Inflammatory macrophage treated with lipopolysaccharide for 1 hour (primary cell): ENCODE data around the gene PDE6H.

ENCODE experiments used
- DNase-seq, 2 donors: peaks; one replicate each; pipeline ENCODE4 v3.0.0-alpha.2; 2020 to 2022

Gene PDE6H

GRCh38 chr12:14952299-14952921 is 20.4 kb upstream of the PDE6H start:
- peak; percentile 63 to 83 for DNase-seq

DNA sequence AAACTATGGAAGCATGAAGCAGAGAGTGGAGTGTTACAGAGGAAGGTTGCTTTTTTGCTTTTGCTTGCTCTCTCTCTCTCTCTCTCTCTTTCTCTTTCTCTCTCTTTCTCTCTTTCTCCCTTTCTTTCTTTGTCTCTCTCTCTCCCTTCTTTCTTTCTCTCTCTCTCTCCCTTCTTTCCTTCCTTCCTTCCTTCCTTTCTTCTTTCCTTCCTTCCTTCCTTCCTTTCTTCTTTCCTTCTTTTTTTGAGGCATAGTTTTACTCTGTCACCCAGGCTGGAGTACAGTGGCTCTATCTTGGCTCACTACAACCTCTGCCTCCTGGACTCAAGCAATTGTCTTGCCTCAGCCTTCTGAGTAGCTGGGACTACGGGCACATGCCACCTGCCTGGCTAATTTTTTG is 19.1 kb upstream of the PDE6H start:
- no peak for DNase-seq

DNA sequence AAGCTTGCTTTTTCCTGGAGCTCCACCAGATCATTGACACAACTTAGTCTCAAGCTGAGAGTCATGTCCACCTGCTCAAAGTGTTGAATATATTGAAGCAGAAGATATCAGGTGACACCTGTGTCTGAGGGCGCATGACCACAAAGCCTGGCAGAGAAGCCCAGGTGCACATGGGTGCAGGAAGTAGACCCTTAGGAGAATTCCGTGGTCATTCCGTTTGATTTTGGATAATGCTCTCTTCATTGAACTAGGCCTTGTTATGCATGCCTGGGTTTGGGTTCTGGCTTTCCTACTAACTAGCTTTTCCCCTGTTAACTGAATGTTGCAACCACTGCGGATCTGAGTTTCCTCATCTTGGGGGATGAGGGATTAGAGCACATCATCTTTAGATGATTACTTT is 18.6 kb upstream of the PDE6H start:
- DNase-seq: peak in 1 of 2 donors; percentile 45

- DNase-seq: peak; percentile 48 to 53
These were observed 16.6 kb upstream of the PDE6H start for GRCh38 chr12:14956024-14956891.

DNA sequence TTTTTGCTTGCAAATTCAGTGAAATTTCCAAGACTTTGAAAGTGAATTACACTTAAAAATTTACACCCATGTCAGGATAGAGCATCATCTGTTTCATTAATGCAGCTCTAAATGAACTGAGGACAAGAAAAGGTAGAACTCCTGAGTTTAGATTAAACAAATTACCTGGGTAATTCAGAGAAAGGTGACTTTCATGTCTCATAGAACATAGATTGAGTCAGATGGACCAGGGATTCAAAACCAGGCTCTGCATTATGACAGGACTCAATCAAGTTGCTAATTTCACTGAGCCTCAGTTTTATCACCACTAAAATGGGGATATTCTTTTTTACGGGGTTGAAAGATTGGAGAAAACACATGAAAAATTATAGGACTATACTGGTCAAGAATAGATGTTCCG is 15.9 kb upstream of the PDE6H start:
- no peak for DNase-seq

- DNase-seq: peak; percentile 49 to 67
These were observed 15.2 kb upstream of the PDE6H start for GRCh38 chr12:14957551-14958168.

DNA sequence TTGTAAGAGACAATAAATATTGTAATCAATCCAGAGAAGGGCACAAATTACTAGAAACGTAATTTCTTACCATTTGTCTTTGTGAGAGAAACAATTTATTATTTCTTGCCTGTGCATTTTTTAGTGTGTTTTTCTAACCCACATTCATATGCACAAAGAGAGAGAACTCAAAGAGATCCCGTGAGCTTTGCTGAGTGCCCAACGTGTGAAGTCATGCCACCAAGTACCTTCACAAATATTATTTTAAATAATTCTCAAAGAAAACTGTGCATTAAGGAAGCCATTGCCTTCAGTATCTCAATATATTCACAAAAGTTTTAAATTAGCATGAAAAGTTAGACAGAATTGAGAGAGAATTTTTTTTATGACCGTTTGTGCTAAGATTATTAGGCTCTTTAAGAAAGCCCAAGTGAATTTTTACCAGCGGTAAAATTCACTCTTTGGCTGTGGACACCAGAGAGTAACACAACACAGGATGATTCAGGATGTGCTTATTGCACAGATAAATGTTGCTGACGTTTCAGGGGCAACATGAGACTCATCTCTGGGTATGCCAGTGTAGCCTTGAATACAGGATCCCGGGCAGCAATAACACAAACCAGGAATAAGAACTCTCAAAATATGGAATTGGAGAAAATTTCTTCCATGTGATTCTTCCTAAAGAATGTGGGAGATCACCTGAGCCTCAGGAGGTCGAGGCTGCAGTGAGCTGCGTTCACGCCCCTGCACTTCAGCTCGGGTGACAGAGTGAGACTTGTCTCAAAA is 14.3 kb upstream of the PDE6H start:
- peak in 1 of 2 donors; percentile 29 for DNase-seq

DNA sequence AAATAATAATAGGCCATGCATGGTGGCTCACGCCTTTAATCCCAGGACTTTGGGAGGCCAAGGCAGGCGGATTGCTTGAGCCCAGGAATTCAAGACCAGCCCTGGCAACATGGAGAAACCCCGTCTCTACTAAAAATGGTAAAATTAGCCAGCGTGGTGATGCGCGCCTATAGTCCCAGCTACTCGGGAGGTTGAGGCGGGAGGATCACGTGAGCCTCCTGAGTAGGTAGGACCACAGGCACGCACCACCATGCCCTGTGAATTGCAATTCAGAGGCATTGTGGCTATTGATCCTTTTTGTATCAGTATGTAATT is 13.8 kb upstream of the PDE6H start:
- DNase-seq: no peak

DNA sequence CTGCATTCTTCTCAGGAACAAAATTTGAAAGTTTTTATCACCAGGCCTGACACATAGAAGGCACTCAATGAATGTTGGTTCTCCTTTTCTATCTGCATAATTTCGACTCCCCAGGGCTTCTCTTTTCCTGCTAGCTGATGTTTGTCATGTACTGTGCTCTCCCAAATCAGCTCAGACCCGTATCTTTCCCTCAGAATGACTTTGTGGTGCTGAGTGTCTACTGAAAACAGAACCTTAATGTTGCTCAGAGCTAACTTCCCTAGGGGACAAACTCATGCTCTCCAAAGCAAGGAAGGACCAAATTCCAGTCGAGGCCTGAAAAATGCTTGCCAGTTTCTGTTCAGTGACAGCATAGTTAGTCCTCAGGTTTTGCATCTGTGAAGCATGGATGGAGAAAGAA is 13.4 kb upstream of the PDE6H start:
- DNase-seq: peak in 1 of 2 donors; percentile 51

DNA sequence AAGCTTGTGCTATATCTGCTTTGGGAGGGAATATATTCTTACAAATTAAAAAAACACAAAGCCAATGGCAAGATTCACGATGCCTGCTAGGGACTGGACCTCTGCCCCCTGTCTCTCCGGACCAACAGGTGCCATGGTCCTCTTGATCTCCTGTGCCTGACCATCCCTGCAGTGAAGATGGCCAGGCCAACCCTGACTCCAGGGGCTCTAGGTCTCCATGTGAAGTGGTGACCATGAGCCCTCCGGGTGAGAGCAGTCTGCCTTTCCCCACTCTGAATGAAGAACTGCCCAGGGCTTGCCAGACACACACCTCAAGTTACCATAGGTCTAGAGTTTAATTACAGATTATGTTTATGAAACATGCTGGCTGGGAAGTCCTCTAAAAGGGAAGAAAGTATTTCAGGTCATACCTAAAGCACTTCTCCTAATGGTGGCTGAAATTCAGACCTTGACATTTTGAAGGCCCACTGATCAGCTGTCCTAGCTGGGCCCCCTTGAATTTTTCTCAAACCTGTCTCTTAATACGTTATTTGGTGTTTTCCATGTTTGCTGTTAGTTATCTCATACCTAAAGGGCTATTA is 12.8 kb upstream of the PDE6H start:
- DNase-seq: no peak

DNA sequence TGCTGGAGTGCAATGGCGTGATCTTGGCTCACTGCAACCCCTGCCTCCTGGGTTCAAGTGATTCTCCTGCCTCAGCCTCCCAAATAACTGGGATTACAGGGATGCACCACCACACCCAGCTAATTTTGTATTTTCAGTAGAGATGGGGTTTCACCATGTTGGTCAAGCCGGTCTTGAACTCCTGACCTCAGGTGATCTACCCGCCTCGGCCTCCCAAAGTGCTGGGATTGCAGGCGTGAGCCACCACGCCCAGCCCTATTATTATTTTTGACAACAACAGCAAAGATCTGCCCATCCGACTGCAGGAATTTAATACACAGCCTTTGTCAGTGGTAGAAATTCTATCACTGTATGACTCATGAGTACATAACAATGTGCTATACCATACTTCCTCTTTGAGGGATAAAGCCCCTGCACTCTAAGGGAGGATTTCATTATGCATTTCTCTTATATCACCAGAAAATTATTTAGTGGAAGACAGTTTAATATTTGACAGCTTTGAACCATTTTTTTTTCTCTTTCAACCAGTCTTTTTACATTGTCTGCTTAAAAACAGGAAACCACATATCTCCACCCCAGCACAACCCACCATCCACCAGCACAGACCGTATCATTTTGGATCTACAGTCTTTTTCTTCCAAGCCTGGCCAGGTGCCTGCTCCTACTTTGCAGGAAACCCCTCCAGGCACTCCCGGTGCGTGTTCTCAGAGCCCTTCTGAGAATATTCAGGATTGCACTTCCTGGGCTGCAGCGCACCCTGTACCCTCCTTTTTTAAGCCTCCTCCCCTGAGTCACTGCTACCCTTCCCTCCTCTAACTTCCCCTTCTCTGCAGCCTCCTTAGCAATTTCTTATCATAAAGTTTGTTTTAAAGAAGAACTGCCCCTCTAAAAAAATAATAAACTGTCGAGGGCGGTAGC is 12.0 kb upstream of the PDE6H start:
- DNase-seq: peak; percentile 57 to 65

DNA sequence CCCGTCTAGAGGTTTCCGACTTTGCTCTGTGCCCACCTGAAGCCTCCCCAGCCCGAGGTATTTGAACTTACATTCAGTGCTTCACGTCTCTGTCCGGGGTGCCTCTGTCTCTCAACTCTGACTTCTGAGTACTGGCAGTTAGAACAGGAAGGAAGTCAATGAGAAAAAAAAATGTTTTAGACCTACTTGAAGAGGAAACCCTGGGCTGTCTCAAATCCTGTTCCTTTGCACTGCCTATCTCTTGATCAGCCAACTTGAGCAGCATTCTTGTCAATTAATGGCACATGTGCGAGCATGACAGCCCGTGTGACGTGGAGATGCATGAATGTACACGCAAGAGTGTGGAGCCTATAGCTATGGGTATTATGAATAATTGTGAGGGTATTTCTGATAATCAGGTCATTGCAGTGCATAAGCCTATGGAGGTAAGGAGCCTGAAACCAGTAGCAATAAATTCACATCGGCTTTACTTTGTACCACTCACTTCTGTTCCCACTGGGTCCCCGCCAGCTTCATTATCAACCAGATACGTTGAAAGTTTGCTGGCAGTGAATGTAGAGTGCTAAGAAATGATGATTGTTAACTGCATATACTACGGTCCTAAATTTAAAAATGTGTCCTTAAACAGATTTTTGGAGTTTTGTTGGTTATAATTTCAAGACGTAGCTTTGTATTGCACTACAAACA is 11.2 kb upstream of the PDE6H start, which contains the start of gene ARHGDIB:
TSS of gene ARHGDIB (minus strand) at position 136 of the 687 bp plus-strand sequence. CDS start 10,889 bp downstream, outside the sequence.
- DNase-seq: peak; percentile 68 to 80

- peak; percentile 45 to 56 for DNase-seq
These were observed 10.7 kb upstream of the PDE6H start for GRCh38 chr12:14962153-14962539.

DNA sequence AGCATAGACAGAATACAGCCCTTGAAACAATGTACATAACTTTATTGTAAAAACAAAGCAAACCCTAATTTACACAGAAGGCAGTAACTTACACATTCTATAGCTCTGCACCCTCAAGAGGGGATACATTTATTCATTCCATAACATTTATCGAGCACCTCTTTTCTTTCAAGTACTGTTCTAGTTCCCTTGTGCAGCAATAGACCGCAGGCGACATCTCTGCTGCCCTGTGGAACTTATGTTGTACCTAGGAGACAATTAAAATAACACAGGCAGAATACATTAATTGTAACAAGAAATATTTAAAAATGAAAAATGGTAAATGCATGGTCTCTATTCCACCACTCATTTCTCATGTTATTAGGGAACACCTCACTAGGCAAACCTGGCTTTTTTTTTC is 10.0 kb upstream of the PDE6H start:
- no peak for DNase-seq

GRCh38 chr12:14963520-14963919 is 9.3 kb upstream of the PDE6H start:
- DNase-seq: no peak

DNA sequence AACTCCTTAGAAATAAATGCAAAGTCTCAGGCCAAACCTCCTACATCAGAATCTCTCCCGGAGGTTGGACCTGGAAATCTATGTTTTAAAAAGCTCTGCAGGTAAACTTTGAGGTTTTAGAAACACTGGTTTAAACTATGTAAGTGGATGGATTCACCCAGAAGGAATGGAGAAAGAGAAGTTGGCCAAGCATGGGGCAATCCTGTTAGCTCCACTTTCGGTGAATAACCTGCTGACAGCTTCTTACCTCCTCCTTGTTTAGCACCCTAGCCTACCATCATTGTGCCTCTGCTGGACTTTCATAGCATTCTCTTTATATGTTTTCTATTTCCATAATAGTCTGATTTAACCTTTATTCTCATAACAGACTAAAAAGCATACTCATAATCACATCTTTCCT is 8.4 kb upstream of the PDE6H start:
- peak in 1 of 2 donors; percentile 58 for DNase-seq

DNA sequence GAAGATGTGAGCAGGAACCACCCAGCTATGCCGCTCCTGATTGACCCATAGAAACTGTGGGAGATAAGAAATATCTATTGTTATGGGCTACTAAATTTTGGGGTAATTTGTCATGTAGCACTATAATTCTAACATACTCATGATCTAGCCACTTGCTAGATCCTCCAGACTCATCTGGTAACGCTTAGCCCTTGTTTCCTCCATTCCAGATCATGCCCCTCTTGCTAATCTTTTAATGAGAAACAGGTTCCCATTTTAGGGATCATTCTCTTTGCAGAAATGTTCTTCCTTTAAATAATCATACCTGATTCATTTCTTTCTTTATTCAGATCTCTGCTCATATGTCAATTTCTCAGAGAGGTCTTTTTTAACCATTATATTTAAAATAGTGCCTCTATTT is 7.6 kb upstream of the PDE6H start:
- DNase-seq: no peak

DNA sequence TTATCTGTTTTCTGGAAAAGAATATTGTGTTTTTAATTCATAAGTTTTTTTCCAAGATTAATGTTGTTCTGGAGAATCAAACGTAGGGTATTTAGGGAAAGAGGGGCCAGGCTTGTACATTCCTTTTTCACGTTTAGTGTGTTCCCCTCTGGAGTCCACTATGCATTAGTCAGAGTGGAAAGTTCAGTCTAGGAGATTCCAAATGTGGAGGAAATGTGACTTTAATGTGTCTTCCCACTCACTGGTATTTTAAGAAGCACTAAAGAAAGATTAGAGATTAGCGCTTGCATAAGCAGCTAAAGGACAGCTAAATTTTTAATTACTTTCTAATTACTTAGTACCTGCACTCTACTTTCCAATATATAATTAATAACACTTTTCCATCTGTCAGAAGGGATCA is 4.4 kb upstream of the PDE6H start:
- DNase-seq: peak; percentile 72 to 87

- no peak for DNase-seq
These were observed 2.4 kb upstream of the PDE6H start for GRCh38 chr12:14970473-14970872.

DNA sequence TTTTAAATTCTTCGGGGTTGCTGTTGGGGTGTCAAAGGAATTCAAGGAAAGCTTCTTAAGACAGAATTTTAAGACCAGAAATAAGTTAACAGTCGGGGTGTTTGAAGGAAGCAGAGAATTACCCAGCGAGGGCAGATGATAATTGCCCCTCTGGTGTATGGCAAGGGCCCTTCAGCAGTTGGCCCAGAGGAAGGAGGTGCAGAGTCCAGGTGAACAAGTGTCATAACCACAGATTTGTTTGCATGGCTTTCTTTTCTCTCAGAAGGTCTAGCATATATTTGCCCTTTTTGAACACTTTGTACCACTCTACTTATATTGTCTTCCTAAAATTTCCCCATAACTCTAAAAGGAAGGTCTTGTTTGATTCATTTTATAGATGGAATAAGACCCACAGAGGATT is 1.8 kb downstream of the PDE6H start:
- DNase-seq: no peak

GRCh38 chr12:14975457-14975856 is 2.6 kb downstream of the PDE6H start:
- DNase-seq: peak; percentile 68 to 74
